HL-60/S4 (cell line): ENCODE measurements around the gene CLCN1.
"Not testable (repeated sequence)": the region's sequence is repeated elsewhere in the genome, so short reads cannot be mapped to it uniquely, and the experiment has no call there.

Experiments used
- in situ Hi-C: fragments of 300-500 bp; cut with MboI; formaldehyde crosslinking; loops from 2 replicates; pipeline ENCODE4 v1.14.3; 2022; ENCODE audit warnings: low sequenced_read_pairs

The CLCN1 gene

DNA sequence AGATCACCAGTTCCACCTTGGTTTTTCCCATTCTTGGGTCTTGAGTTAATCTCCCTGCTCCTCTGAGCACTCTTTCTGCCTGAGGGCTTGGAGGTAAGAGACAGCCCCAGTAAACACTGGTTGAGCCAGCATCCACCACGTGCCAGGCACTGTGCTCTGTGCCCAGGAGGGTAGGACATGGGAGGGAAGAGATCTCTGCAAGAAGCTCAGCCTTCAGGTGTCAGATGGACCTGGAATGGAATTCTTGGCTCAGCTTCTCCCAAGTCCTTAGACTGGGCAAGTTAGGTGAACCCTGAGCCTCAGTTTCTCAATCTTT lies 67.7 kb downstream of the CLCN1 start:
- in situ Hi-C loops, result no loop called here

DNA sequence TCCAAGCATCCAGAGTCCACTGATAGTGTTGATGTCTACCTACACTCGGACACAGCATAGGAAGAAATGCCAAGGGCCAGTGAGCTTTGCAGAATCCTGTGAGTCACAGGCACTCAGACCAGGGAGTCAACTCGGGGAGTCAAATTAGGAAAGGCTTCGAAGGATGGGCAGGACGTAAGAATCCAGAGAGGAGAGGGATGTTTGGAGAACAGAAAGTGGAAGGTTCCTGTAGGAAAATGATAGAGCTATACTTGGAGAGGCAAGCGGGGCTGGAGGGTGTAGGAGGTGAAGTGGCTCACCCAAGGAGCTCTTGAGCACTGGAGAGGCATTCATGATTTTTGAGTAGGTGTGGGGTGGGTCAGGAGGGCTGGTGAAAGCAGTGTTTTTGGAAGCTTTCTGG lies 68.2 kb downstream of the CLCN1 start:
- in situ Hi-C loops, result no loop called here

DNA sequence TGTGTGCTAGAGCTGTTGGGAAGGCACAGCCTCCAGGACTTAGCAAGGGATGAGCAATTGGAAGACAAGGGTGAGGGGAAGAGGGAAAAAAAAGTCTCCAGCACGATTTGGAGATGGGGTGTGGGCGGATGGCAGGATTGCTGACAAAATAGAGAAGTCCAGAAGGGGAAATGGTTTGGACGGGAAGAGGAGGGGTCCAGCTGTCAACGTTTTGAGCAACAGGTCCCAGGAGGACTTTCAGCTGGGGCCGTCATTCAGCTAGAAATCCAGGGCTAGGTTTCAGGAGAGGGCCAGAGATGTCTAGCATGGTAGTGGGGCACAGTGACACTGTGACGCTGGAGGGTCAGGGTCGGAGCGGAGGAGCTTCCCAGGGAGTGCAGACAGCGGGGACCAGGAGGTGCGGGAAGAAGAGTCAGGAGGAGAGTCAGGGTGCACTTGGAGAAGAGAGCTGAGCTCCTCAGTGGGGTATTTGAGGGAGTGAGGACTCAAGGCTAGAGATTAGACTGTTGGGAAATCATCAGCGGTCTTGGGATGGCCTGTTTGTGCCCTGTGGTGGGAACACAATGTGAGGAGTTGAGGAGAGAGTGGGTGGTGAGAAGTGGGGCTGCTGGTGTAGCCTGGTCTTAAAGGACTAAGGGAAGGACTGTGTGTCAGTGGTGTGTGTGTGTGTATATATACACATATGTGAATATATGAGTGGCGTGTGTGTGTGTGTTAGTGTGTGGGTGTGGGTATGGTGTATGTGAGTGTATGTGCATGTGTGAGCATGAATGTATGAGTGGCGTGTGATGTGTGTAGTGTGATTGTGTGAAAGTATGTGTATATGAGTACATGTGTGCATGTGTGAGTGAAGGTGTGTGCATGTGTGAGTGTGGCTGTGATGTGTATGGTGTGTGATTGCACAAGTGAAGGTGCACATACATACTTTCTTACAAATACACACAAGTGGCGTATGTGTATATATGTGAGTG lies 69.0 kb downstream of the CLCN1 start:
- in situ Hi-C loops, result no loop called here

DNA sequence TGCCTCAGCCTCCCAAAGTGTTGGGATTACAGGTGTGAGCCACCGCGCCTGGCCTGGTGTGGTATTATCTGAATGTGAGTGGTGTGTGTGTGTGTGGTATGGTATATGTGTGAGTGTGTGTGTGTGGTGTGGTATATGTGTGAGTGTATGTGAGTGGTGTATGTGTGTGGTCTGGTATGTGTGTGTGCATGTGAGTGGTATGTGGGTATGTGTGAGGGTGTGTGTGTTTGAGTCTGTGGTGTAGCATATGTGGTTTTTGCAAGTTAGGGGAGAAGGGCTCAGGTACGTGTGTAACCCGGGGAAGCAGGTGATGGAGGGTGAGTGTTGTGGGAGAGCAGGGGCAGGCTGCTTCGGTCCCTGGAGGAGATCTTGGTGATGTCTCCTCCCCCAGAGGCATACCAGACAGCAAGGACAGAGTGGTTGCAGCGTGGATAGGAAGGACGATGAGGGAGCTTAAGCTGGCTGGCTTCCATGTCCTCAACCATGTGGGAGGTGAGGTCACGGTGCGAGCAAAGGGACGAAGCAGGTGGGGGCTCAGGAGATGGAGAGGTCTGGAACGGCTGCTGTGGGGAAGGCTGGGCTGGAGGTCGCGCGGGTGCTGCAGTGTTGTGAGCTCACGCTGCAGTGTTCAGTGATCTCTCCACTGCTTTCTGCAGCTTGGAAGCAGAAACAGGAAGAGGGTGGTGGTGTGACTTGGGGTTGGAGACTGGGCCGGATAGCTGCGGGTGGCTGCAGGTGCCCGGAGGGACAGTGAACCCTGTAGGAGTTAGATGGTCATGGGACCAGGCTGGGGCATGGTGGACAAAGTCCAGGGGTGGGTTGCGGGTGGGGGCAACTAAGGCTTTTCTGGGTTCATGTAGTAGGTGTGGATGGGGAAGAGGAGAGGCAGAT lies 70.2 kb downstream of the CLCN1 start:
- in situ Hi-C loops, result no loop called here

DNA sequence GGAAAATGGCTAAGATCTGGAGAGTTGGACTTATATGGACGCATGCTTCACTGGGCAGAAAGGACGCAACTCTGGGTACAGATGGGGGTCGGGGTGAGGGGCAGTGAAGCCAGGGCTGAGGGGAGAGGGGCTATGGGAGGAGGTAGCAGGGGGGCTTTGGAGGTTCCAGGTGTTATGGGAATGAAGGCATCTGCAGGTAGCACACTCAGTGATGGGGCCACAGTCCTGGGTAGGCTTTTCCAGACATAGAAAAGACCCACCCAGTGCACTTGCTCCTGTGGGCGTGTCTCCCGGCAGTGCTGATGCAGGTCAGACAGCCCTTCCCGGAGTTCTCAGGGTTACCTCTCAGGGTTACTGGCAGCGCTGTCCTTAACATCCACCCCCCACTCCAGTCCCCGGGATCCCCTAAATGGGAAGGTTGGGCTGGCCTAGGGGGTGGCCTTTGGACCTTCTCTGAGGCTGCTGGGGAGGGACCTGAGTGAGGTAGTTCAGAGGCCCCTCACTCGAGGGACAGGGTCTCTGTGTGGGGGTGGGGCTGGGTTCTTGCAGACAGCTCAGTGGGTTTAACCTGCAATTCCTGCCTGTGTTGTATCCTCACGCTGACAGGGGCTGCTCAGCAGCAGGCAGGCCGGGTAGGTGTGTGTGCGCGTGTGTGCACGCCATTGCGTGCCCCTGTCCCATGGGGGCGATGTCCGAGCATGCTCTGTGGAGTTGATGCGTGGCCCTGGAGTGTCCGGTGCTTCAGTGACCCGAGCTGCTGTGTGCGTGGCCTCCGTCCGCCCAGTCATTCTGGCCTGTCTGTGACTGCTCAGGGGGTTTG lies 71.5 kb downstream of the CLCN1 start:
- in situ Hi-C loops, result no loop called here

DNA sequence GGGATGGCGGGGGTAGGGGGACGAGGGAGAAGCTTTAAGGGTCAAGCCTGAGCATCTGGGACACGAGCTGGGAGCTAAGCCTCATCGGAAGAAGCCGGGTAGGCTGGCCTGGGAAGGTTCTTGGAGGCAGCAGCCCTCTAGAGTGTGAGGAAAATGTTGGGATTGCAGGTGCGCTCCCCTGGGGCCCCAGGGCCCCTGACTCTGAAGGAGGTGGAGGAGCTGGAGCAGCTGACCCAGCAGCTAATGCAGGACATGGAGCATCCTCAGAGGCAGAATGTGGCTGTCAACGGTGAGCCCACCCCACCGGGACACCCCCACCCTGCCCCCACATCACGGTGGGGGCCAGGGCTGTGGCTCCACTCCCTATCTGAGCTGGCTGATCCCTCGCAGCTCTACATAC lies 72.1 kb downstream of the CLCN1 start:
- in situ Hi-C loops, result no loop called here

DNA sequence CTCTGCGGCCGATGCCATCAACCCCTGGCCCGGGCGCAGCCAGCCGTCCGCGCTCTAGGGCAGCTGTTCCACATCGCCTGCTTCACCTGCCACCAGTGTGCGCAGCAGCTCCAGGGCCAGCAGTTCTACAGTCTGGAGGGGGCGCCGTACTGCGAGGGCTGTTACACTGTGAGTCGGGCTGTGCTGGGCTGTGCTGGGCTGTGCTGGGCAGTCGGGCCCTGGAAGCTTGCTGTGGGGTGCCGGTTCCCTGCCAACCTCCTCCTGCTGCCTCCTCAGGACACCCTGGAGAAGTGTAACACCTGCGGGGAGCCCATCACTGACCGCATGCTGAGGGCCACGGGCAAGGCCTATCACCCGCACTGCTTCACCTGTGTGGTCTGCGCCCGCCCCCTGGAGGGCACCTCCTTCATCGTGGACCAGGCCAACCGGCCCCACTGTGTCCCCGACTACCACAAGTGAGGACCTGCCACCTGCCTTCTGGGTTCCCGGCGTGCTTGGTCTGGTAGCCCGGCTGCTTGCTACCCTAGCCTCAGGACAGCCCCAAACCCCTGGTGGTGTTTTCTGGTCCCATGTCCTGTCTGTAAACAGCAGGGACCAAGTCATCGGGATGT lies 72.7 kb downstream of the CLCN1 start:
- in situ Hi-C loops, result no loop called here

DNA sequence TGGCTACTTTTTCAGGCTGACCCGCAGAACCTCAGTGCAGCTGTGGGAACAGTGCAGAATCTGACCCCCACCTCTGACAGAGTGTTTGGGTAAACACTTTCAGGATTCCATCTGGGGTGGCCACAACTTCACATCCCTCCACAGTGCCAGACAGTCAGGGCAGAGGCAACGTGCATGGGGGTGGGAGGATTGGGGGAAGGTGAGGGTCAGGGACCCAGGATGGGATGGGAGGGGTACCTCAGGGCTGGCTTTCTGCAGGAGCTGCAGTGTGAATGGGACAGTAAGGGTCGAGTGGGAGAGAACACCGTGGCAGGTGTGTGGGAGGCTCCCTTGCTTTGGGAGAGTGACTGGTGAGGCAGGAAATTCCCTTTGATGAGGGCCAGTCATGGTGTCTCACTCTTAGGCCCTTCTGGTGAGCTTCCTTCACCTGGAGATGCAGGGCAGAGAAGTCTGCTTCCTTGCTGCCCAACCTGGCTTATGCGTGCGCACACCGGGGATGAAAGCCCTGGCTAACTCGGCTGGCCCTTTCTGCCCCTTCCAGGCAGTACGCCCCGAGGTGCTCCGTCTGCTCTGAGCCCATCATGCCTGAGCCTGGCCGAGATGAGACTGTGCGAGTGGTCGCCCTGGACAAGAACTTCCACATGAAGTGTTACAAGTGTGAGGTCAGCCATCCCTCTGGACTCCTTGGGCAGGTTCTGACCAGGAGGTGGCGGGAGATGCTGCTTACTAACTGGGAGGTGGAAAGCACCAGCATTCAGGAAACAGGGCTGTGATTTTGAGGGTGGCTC lies 73.6 kb downstream of the CLCN1 start:
- in situ Hi-C loops, result no loop called here

DNA sequence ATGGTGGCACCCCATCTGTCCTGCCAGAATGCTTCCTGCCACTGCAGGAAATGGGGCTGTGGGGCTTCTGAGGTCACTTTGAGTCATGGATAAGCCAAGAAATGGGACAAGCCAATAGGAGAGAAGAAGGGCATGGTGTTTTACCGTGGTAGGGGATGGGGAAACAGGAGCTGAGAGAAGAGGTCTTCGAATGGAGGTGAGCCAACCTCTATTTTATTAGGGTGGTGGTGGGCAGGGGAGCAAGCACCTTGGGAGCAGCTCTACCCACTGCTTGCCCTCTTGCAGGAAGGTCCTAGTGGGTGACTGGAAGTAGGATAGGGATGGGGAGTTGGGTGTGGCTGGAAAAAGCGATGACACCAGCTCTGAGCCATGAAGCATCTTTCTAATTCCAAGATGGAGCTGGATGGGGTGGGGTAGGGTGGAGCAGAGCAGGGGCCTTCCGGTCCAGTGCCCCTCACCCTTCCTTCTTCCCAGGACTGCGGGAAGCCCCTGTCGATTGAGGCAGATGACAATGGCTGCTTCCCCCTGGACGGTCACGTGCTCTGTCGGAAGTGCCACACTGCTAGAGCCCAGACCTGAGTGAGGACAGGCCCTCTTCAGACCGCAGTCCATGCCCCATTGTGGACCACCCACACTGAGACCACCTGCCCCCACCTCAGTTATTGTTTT lies 74.3 kb downstream of the CLCN1 start:
- in situ Hi-C loops, result no loop called here

DNA sequence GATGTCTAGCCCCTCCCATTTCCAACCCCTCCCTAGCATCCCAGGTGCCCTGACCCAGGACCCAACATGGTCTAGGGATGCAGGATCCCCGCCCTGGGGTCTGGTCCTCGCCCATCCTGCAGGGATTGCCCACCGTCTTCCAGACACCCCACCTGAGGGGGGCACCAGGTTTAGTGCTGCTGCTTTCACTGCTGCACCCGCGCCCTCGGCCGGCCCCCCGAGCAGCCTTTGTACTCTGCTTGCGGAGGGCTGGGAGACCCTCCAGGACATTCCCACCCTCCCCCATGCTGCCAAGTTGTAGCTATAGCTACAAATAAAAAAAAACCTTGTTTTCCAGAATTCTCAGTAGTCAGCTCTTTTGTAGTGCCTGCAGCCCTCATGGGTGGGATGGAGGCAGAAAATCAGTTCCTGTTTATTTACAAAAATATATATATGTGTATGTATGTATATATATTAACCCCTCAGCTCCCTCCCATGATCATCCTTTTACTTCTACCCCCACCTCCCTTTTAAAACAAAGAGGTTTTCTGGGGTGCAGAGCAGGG lies 74.9 kb downstream of the CLCN1 start:
- in situ Hi-C loops, result no loop called here

DNA sequence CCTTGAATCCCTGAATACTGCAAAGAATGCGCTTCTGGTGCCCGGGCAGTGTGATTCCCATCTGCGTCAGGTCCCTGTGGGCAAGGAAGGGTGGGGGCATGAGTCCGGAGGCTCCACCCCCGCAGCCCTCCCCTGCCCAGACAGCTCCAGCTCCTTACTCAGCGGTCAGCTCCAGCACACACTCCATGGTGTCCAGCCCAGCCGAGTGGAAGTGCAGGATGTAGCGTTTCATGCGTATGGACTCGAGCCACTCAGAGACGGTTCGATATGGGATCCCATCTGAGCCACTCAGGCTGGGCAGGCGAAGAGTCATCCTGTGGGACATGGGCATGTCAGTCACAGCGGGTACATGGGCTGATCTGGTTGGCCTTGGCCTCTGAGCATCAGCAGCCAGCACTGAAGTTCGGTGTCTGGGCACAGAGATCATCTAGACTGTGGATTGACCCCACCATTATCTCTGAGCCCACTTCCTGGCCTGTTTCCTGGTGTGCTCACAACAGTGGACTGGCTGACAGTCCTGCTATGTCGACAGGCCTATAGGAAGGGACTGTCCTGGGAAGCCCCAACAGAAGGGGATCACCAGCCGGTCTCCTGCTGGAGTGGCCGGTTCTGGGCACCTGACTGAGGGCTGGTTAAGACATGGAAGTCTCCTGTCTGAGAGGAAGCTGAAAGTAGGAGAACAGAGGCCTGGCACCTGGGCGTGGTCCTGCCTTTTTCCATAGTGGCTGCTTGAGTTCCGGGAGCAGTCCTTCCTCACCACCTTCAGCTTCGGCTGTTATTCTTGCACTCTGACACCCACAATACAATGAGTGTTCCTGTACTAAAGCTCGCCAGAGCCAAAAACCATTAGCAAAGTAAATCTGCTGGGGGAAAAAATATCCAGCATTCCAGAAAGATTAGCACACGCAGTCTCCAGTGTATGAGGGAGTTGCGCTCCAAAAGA lies 75.8 kb downstream of the CLCN1 start:
- in situ Hi-C loops, result no loop called here

DNA sequence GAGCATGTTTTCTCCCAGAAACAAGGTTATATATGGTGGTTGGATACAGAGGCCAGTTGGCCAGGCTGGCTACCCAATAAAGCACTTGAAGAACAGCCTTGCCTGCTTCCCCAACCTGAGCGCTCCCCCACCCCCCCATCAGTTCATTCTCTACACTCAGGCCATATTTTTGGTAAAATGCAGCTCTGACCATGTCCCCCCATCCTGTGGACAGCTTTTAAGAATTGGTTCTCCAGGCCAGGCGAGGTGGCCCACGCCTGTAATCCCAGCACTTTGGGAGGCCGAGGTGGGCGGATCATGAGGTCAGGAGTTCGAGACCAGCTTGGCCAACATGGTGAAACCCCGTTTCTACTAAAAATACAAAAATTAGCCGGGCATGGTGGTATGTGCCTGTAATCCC lies 76.5 kb downstream of the CLCN1 start:
- in situ Hi-C loops, result not testable (repeated sequence)

DNA sequence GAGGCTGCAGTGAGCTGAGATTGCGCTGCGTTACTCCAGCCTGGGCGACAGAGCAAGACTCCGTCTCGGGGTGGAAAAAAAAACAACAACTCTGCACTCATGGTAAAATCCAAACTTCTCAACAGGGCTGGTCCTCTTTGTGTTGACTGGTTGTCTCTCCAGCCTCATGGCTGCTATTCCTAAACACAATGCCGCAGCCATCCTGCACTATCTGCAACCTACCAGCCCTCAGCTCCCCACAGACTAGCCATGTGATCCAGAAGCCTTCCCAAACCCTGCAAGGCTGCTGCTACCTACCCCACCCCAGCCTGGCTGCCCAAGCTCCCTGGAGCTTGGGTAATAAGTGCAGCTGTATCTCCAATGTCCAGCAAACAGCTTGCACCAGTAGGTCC lies 77.0 kb downstream of the CLCN1 start:
- in situ Hi-C loops, result no loop called here

DNA sequence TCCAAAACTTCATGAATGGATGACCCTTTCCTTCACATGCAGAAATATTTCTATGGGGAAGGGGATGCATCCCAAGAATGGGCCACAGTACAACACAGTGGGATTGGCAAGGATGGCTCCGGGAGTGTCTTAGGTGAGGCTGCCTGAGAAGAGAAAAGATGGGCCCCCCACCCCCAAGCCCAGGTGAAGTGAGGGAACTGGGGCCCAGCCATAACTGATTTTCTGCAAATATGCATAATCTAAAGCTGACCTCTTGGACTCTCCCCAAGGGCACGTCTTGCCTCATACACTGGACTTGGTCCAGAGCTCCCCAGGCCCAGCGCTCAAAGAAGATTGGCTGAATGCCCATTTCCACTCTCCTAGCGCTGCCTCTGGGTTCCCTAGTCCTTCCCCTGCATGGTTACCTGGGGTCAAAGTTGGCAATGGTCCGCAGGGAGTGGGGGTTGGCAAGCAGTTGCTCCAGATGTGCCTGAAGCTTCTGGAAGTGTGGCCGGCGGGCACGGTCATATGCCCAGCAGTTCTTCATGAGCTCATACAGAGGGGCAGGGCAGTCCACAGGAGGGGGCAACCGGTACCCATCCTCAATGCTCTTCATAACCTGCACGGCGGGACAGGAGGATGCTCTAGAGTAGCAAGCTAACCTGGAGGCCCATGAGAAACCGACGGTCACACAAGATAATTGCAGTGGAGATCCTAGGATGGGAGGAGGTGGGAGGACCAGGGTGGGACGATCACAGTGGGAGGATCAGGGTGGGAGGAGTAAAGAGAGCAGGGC lies 77.5 kb downstream of the CLCN1 start:
- in situ Hi-C loops, result no loop called here

DNA sequence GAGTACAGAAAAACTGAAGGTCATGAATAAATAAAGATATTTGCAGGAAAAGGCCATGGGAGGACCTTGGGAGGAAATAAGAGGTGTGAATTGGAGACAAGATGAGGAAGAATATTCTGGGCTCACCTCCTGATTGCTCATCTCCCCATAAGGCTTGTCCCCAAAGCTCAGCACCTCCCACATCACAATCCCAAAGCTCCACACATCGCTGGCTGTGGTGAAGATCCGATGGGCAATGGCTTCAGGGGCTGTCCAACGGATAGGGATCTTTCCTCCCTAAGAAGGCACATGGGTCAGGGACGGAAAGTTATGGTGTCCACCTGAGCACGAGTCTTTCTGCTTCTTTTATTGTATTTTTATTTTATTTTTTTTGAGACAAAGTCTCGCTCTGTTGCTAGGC lies 78.2 kb downstream of the CLCN1 start:
- in situ Hi-C loops, result no loop called here

DNA sequence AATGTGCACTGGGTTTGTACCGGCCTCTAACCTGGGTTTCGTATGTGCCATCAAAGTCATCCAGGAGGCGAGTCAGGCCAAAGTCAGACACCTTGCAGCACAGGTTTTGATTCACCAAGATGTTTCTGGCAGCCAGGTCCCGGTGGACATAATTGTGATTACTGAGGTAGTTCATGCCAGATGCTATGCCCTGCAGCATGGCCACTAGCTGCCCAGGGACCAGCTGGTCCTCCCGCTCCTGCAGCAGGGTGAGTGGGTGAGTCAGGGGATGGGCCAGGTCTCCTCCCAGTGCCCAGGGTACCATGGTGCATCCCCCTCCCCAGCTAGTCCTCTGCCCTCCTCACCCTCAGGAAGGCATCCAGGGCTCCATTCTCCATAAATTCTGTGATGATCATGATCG lies 78.9 kb downstream of the CLCN1 start:
- in situ Hi-C loops, result no loop called here
